Activated CD8-positive, alpha-beta T cell treated with anti-CD3 and anti-CD28 coated beads for 36 hours (primary cell): ENCODE results near the gene KANK3. TPM values are rescaled to one million over a fixed set of nuclear protein-coding genes. Genes with fewer than 3 reads are reported as not detected.
A peak's percentile ranks its signal among the peaks of the same experiment; 100 is the strongest.

ENCODE experiments used
- ATAC-seq: fragments of 200-7000 bp; cut with Tn5 transposase; one replicate; pipeline ENCODE4 v1.10.0; 2021; ENCODE audit warnings: mild to moderate bottlenecking, moderate library complexity
- CTCF ChIA-PET: fragments of 350-600 bp; sonication (Branson Sonifier 250); formaldehyde crosslinking; loops from one replicate; lab custom pipeline; 2021; ENCODE audit warnings: antibody characterized with exemption; lab: Charles Lee
- POLR2A ChIA-PET: fragments of 350-600 bp; sonication (Branson Sonifier 250); formaldehyde crosslinking; loops from one replicate; lab custom pipeline; 2021; ENCODE audit warnings: antibody characterized with exemption; lab: Charles Lee
- DNase-seq: peaks from one replicate; pipeline ENCODE4 v3.0.0-alpha.2; 2020
- H3K27ac Mint-ChIP-seq: one replicate; pipeline ENCODE4 v1.8.0; 2021; ENCODE audit warnings: mild to moderate bottlenecking, mixed read lengths
- H3K27me3 Mint-ChIP-seq: one replicate; pipeline ENCODE4 v1.8.0; 2021; ENCODE audit warnings: mixed read lengths
- H3K36me3 Mint-ChIP-seq: one replicate; pipeline ENCODE4 v1.8.0; 2021; ENCODE audit warnings: low read depth, mixed read lengths
- H3K4me1 Mint-ChIP-seq: one replicate; pipeline ENCODE4 v1.8.0; 2021; ENCODE audit warnings: low read depth, mixed read lengths
- H3K4me3 Mint-ChIP-seq: one replicate; pipeline ENCODE4 v1.8.0; 2021; ENCODE audit warnings: mild to moderate bottlenecking, moderate library complexity, mixed read lengths
- H3K9me3 Mint-ChIP-seq: one replicate; pipeline ENCODE4 v1.8.0; 2021; ENCODE audit warnings: mixed read lengths
- intact Hi-C: fragments of 100-400 bp; cut with micrococcal nuclease; formaldehyde crosslinking; loops from one replicate; pipeline ENCODE4 v1.10.0; 2022
- total RNA-seq, 2 experiments: library from RNA; stranded (reverse); gene quantifications; one replicate each; pipeline ENCODE4 v1.2.3, GENCODE V29; 2021
- TF ChIP-seq, protein P1 (sequence below): fragments of 200-600 bp; IDR thresholded peaks from one replicate; pipeline ENCODE4 v1.8.0; 2022; ENCODE audit warnings: antibody characterized with exemption, mild to moderate bottlenecking

Gene KANK3
- total RNA-seq, 2 experiments from 2014 or later = 3.6 TPM

- TF ChIP-seq, protein P1, sequence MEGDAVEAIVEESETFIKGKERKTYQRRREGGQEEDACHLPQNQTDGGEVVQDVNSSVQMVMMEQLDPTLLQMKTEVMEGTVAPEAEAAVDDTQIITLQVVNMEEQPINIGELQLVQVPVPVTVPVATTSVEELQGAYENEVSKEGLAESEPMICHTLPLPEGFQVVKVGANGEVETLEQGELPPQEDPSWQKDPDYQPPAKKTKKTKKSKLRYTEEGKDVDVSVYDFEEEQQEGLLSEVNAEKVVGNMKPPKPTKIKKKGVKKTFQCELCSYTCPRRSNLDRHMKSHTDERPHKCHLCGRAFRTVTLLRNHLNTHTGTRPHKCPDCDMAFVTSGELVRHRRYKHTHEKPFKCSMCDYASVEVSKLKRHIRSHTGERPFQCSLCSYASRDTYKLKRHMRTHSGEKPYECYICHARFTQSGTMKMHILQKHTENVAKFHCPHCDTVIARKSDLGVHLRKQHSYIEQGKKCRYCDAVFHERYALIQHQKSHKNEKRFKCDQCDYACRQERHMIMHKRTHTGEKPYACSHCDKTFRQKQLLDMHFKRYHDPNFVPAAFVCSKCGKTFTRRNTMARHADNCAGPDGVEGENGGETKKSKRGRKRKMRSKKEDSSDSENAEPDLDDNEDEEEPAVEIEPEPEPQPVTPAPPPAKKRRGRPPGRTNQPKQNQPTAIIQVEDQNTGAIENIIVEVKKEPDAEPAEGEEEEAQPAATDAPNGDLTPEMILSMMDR = no peak
- ATAC-seq (no peak), DNase-seq (no peak)
- intact Hi-C loops = no loop called here
- Mint-ChIP-seq H3K27me3 (peaks cover 35% of the 10 kb centered on the region), H3K9me3 (no peaks in the 10 kb centered on the region), H3K27ac (no peak overlapping the region), H3K4me3 (no peak overlapping the region), H3K4me1 (peaks cover 13% of the 10 kb centered on the region), H3K36me3 (no peaks in the 10 kb centered on the region)
- ChIA-PET POLR2A (no interaction called here), CTCF (interaction anchor here (1.6 kb wide), 1 partner anchor 17 kb away, joined by 5 read pairs; no protein-coding TSS in a partner anchor)
These were observed 5.3 kb downstream of the KANK3 start for GRCh38 chr19:8337728-8338127.

DNA sequence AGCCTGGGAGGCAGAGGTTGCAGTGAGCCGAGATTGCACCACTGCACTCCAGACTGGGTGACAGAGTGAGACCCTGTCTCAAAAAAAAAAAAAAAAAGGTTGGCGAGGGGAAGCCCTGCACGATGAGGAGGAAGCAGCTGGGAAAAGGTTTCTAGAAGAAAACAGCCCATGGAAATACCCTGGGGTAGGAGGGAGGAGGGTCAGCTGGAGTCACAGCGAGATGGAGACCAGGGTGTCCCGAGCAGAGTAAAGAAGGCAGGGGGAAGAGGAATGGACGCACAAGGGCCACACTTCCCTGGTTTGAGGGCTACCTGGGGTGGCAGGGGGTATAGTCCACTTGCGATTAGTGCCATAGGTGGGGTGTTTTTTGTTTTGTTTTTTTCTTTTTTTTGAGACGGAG, 6.4 kb downstream of the KANK3 start:
- no peak overlapping the region for H3K4me3 Mint-ChIP-seq
- ATAC-seq (no peak), DNase-seq (no peak)
- TF ChIP-seq, protein P1 = no peak
- peaks cover 9% of the 10 kb centered on the region for H3K4me1 Mint-ChIP-seq
- H3K36me3 Mint-ChIP-seq = no peaks in the 10 kb centered on the region
- H3K27ac Mint-ChIP-seq = no peak overlapping the region
- H3K9me3 Mint-ChIP-seq = no peaks in the 10 kb centered on the region
- ChIA-PET POLR2A (interaction anchor here (0.7 to 3.8 kb wide), 2 partner anchors 14 to 1946 kb away, joined by 4 to 37 read pairs; partner anchors contain the start of genes NDUFA7 and RPS28), CTCF (interaction anchor here (1.6 to 3.7 kb wide), 3 partner anchors 10 to 77 kb away, joined by 4 to 35 read pairs (median 10); partner anchors contain the start of gene MARCHF2)
- peaks cover 35% of the 10 kb centered on the region for H3K27me3 Mint-ChIP-seq
- intact Hi-C loops = no loop called here

DNA sequence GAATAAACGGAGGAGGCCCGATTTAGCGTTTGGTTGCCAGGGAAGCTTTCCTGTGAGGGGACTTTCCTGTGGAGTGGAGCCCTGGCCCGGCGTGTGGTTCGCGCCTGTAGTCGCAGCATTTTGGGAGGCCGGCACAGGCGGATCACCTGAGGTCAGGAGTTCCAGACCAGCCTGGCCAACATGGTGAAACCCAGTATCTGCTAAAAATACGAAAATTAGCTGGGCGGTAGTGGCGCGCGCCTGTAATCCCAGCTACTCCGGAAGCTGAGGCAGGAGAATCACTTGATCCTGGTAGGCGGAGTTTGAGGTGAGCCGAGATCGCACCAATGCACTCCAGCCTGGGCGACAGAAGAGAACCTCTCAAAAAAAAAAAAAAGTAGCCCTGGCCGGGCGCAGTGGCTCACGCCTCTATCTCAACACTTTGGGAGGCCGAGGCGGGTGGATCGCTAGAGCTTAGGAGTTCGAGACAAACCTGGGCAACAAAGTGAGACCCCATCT, 6.9 kb downstream of the KANK3 start:
- Mint-ChIP-seq H3K4me1 (peaks cover 9% of the 10 kb centered on the region), H3K4me3 (peak overlapping the region; percentile 52), H3K27ac (no peak overlapping the region), H3K27me3 (peaks cover 35% of the 10 kb centered on the region), H3K36me3 (no peaks in the 10 kb centered on the region), H3K9me3 (no peaks in the 10 kb centered on the region)
- ChIA-PET CTCF (interaction anchor here (1.0 to 3.7 kb wide), 8 partner anchors 7 to 242 kb away, joined by 3 to 35 read pairs (median 6); partner anchors contain the start of genes KANK3 and MARCHF2), POLR2A (interaction anchor here (0.7 to 3.8 kb wide), 2 partner anchors 13 to 1947 kb away, joined by 4 to 37 read pairs; partner anchors contain the start of genes NDUFA7 and RPS28)
- DNase-seq (peak; percentile 28), ATAC-seq (no peak)
- intact Hi-C loops = no loop called here
- TF ChIP-seq, protein P1 = no peak

DNA sequence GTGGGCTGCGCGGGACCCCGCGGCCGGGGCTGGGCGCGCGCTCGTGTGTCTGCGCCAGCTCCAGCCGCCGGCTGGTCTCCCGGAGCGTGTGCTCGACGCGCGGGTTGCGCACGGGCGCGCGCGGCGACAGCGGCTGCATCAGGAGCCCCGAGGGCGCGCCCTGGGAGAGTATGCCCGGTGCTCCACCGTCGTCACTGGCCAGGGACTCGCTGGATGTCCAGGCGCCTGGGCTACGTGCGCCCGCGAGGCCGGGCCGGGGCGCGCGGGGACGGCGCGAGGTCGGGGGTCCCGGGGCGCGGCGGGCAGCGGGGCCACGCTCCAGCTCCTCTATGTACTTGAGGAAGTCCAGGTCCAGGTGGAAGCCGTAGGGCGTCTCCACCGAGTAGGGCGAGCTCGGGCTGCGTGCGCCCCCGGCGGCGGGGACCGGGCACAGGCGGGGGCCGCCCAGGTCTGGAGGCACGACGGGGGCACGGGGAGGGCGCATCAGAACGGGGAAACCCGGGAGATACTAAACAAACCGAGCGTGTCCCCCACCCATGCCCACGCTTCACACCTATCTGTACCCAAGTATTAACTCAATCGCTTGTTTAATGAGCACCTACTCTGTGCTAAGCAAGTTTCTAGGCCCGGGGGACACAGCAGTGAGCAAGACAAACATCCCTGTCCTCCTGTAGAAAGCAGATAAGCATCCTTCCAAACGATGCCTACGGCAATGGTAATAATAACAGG, 7.6 kb downstream of the KANK3 start:
- Mint-ChIP-seq H3K4me3 (peak overlapping the region; percentile 52), H3K27me3 (peaks cover 31% of the 10 kb centered on the region), H3K9me3 (no peaks in the 10 kb centered on the region), H3K36me3 (no peaks in the 10 kb centered on the region), H3K4me1 (peaks cover 9% of the 10 kb centered on the region), H3K27ac (no peak overlapping the region)
- TF ChIP-seq, protein P1 = peak; percentile 32
- POLR2A ChIA-PET = interaction anchor here (1.2 to 3.8 kb wide), 2 partner anchors 13 to 67 kb away, joined by 3 to 37 read pairs; partner anchors contain the start of genes NDUFA7 and RPS28
- intact Hi-C loops = no loop called here
- CTCF ChIA-PET = interaction anchor here (0.6 to 3.7 kb wide), 13 partner anchors 8 to 254 kb away, joined by 3 to 35 read pairs (median 5); partner anchors contain the start of genes ANGPTL4, KANK3 and MARCHF2
- DNase-seq = peak; percentile 56
- ATAC-seq = peak; percentile 65
